Uterus (tissue), 4 donors: ENCODE results near the gene RPS14. TPM values are rescaled to one million over a fixed set of nuclear protein-coding genes. Genes with fewer than 3 reads are reported as not detected.

Source experiments
- DNase-seq, 2 donors: peaks; one replicate each; pipeline ENCODE4 v3.0.0-alpha.2; 2019 to 2020
- H3K27ac ChIP-seq, 2 donors: fragments of 200-600 bp; sonication (generic); 1 replicate in 1 of 2; 2 replicates in 1 of 2; pipeline ENCODE4 v1.5.1; 2016 to 2018
- H3K27me3 ChIP-seq, 2 donors: fragments of 200-600 bp; sonication (generic); one replicate each; pipeline ENCODE4 v1.5.1; 2018 to 2019; ENCODE audit warnings: control low read depth in 1 of 2
- H3K36me3 ChIP-seq, 2 donors: fragments of 200-600 bp; sonication (generic); one replicate each; pipeline ENCODE4 v1.5.1; 2019; ENCODE audit warnings: control low read depth in 1 of 2
- H3K4me1 ChIP-seq, 2 donors: fragments of 200-600 bp; sonication (generic); one replicate each; pipeline ENCODE4 v1.5.1; 2018 to 2019; ENCODE audit warnings: control low read depth in 1 of 2
- H3K4me3 ChIP-seq, 2 donors: fragments of 200-600 bp; sonication (generic); 1 replicate in 1 of 2; 2 replicates in 1 of 2; pipeline ENCODE4 v1.5.1; 2018 to 2019; ENCODE audit warnings: mild to moderate bottlenecking in 1 of 2
- H3K9me3 ChIP-seq, 2 donors: fragments of 200-600 bp; sonication (generic); one replicate each; pipeline ENCODE4 v1.5.1; 2019; ENCODE audit warnings: control low read depth in 1 of 2
- POLR2A ChIP-seq, 2 donors: fragments of 450-650 bp; IDR thresholded peaks; one replicate each; pipeline ENCODE4 v1.6.1; 2016; ENCODE audit warnings: antibody characterized with exemption in 2 of 2, mild to moderate bottlenecking in 1 of 2, moderate library complexity in 1 of 2
- intact Hi-C: fragments of 100-400 bp; cut with DNase I; formaldehyde crosslinking; loops from one replicate; pipeline ENCODE4 v1.15.1; 2023; ENCODE audit warnings: low total_unique reads
- total RNA-seq, 4 donors: library from RNA; depleted of rRNA in 3 of 4; stranded (reverse); fragments of >200 nt in 3 of 4; gene quantifications; one replicate each; pipeline versions ENCODE4 v1.1.0 to v1.2.4, GENCODE V29; 2014 to 2023
- TF ChIP-seq, protein P1 (sequence below), 4 experiments: fragments of 200-600 bp in 2 of 4; fragments of 450-650 bp in 2 of 4; sonication (generic) in 2 of 4; IDR thresholded peaks; one replicate each; pipeline ENCODE4 v1.5.1; 2016 to 2019; ENCODE audit warnings: antibody characterized with exemption in 4 of 4, mild to moderate bottlenecking in 2 of 4, moderate library complexity in 1 of 4
- donor health status: DM: yes; HTN: yes; CAD: no.

RPS14 gene
- total RNA-seq, 4 donors from 2014 or later = 2,445 to 12,361 (median 6,046) TPM

DNA sequence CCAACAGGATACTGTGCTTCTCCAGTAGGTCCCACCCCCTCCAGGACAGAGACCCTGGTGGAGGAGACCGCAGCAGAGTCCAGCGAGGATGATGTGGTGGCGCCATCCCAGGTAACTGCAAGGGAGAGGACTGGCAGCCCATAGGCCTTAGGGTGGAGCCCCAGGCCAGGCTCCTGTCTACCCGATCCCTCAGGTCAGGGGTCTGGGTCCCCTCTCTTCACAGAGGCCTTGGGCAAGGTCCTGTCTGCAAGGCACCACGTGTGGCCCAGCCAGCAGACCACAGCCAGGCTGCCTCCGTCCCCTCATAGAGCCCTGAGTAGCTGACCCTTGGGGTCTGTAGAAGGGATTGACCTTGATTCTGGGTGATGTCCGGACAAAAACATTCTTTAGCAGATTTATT is 56.9 kb downstream of the RPS14 start:
- TF ChIP-seq POLR2A (IDR thresholded peaks at IDR 0.05) = no peak
- TF ChIP-seq, protein P1, sequence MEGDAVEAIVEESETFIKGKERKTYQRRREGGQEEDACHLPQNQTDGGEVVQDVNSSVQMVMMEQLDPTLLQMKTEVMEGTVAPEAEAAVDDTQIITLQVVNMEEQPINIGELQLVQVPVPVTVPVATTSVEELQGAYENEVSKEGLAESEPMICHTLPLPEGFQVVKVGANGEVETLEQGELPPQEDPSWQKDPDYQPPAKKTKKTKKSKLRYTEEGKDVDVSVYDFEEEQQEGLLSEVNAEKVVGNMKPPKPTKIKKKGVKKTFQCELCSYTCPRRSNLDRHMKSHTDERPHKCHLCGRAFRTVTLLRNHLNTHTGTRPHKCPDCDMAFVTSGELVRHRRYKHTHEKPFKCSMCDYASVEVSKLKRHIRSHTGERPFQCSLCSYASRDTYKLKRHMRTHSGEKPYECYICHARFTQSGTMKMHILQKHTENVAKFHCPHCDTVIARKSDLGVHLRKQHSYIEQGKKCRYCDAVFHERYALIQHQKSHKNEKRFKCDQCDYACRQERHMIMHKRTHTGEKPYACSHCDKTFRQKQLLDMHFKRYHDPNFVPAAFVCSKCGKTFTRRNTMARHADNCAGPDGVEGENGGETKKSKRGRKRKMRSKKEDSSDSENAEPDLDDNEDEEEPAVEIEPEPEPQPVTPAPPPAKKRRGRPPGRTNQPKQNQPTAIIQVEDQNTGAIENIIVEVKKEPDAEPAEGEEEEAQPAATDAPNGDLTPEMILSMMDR (IDR thresholded peaks at IDR 0.05) = no peak
- intact Hi-C loops = no loop called here
- Histone ChIP-seq H3K36me3 (no peaks in the 10 kb centered on the region), H3K27me3 (no peaks in the 10 kb centered on the region), H3K4me3 (no peak overlapping the region), H3K4me1 (no peaks in the 10 kb centered on the region), H3K9me3 (no peaks in the 10 kb centered on the region), H3K27ac (no peak overlapping the region)
- no peak for DNase-seq

Other genes with a start within 250 kb of the RPS14 start
- gene CAMK2A, start 160.0 kb downstream of the RPS14 start, total RNA-seq = 10 to 100 TPM in 1 of 4 donors, 1 to 10 TPM in 2, under 1 TPM in 1; under 0.01 to 23.7 (median 4.3) TPM
- 10 to 100 TPM in 1 of 4 donors, 1 to 10 TPM in 3; 4.3 to 15.1 (median 5.7) TPM for gene ARSI, start 146.8 kb downstream of the RPS14 start, total RNA-seq
- gene TCOF1, start 92.0 kb downstream of the RPS14 start, total RNA-seq = 10 to 100 TPM in 3 of 4 donors, 1 to 10 TPM in 1; 9.4 to 40.0 (median 20.1) TPM
- gene CD74, start 36.8 kb downstream of the RPS14 start, total RNA-seq = 1,000 to 10,000 TPM in 1 of 4 donors, 100 to 1,000 TPM in 3; 118 to 1,231 (median 675) TPM
- gene NDST1, start 58.4 kb upstream of the RPS14 start, total RNA-seq = 10 to 100 TPM; 10.9 to 86.0 (median 42.5) TPM
- gene SYNPO, start 190.9 kb upstream of the RPS14 start, total RNA-seq = 100 to 1,000 TPM in 1 of 4 donors, 10 to 100 TPM in 1, 1 to 10 TPM in 2; 3.6 to 146 (median 10.6) TPM
- 10 to 100 TPM in 1 of 4 donors, 1 to 10 TPM in 2, not detected in 1; 3.2 to 69.1 (median 3.4) TPM for gene MYOZ3, start 211.5 kb upstream of the RPS14 start, total RNA-seq